Caco-2 (cell line): ENCODE measurements around the gene MEIOB. TPM values are rescaled to one million over a fixed set of nuclear protein-coding genes. Genes with fewer than 3 reads are reported as not detected.

ENCODE experiments used
- BruUV-seq: library from RNA; stranded (reverse); fragments of 400-500 nt; replicated peaks from 2 replicates; lab custom pipeline; 2021; lab: Mats Ljungman, UMichigan
- CTCF ChIA-PET: fragments of 300-600 bp; sonication (Branson Sonifier 250); formaldehyde crosslinking; loops from one replicate; lab custom pipeline; 2022; ENCODE audit warnings: antibody characterized with exemption; lab: Charles Lee
- POLR2A ChIA-PET: fragments of 300-600 bp; sonication (Branson Sonifier 250); formaldehyde crosslinking; loops from one replicate; lab custom pipeline; 2022; ENCODE audit warnings: antibody characterized with exemption; lab: Charles Lee
- DNase-seq, 2 experiments: peaks; one replicate each; pipeline versions ENCODE4 v3.0.0 to v3.0.0-alpha.2; 2020 to 2022
- H3K27me3 ChIP-seq: replicated peaks from 2 replicates; pipeline ENCODE4 v1.6.0; 2011; ENCODE audit warnings: low read length; ENCODE audit not compliant: control insufficient read depth, insufficient read depth
- H3K36me3 ChIP-seq: 2 replicates; pipeline ENCODE4 v1.5.1; 2011; ENCODE audit warnings: low read length; ENCODE audit not compliant: control insufficient read depth, insufficient read depth
- H3K4me1 ChIP-seq: fragments of 250-450 bp; sonication (Bioruptor Pico); 2 replicates; pipeline ENCODE4 v1.5.1; 2020; ENCODE audit warnings: mild to moderate bottlenecking
- H3K4me3 ChIP-seq: 2 replicates; pipeline ENCODE4 v1.5.1; 2011; ENCODE audit warnings: low read depth, mild to moderate bottlenecking, control low read depth, low read length
- H3K9me3 ChIP-seq: fragments of 250-450 bp; sonication (Bioruptor Pico); 2 replicates; pipeline ENCODE4 v1.5.1; 2020; ENCODE audit warnings: mild to moderate bottlenecking, moderate library complexity
- H3K27ac Mint-ChIP-seq: one replicate; pipeline ENCODE4 v1.8.0; 2022; ENCODE audit warnings: mixed read lengths; ENCODE audit not compliant: unreplicated experiment
- H3K27me3 Mint-ChIP-seq: one replicate; pipeline ENCODE4 v1.8.0; 2022; ENCODE audit warnings: mixed read lengths; ENCODE audit not compliant: insufficient read depth, unreplicated experiment
- H3K36me3 Mint-ChIP-seq: one replicate; pipeline ENCODE4 v1.8.0; 2022; ENCODE audit warnings: mild to moderate bottlenecking, mixed read lengths; ENCODE audit not compliant: insufficient read depth, unreplicated experiment
- H3K4me1 Mint-ChIP-seq: one replicate; pipeline ENCODE4 v1.8.0; 2022; ENCODE audit warnings: low read depth, mixed read lengths; ENCODE audit not compliant: unreplicated experiment
- H3K4me3 Mint-ChIP-seq: one replicate; pipeline ENCODE4 v1.8.0; 2022; ENCODE audit warnings: mild to moderate bottlenecking, moderate library complexity, mixed read lengths; ENCODE audit not compliant: unreplicated experiment
- H3K9me3 Mint-ChIP-seq: one replicate; pipeline ENCODE4 v1.8.0; 2022; ENCODE audit warnings: mixed read lengths; ENCODE audit not compliant: unreplicated experiment
- CTCF ChIP-seq, 2 experiments: fragments of 200-600 bp in 1 of 2; IDR thresholded peaks; 1 replicate in 1 of 2; 2 replicates in 1 of 2; pipeline versions ENCODE4 v1.5.1 to v1.8.0; 2011 to 2022; ENCODE audit warnings: antibody characterized with exemption in 1 of 2, control low read depth in 1 of 2, inconsistent platforms in 1 of 2, low read depth in 1 of 2, low read length in 1 of 2, mild to moderate bottlenecking in 1 of 2, moderate library complexity in 1 of 2; ENCODE audit not compliant: insufficient read depth in 1 of 2, severe bottlenecking in 1 of 2, unreplicated experiment in 1 of 2
- intact Hi-C: fragments of 100-400 bp; cut with micrococcal nuclease; formaldehyde crosslinking; loops from one replicate; pipeline ENCODE4 v1.10.0; 2022; ENCODE audit not compliant: unreplicated experiment
- total RNA-seq: library from RNA; stranded (reverse); gene quantifications from 2 replicates; pipeline ENCODE4 v1.2.3, GENCODE V29; 2022

MEIOB gene
- total RNA-seq, 1 experiment from 2014 or later = not detected

- Mint-ChIP-seq H3K9me3 (no peaks in the 10 kb centered on the region), H3K36me3 (no peaks in the 10 kb centered on the region), H3K4me1 (no peaks in the 10 kb centered on the region), H3K27me3 (peaks cover 6% of the 10 kb centered on the region), H3K27ac (no peak overlapping the region), H3K4me3 (no peak overlapping the region)
- BruUV-seq = no TSS peak
- no peaks in the 10 kb centered on the region for H3K9me3 ChIP-seq
- H3K36me3 ChIP-seq = no peaks in the 10 kb centered on the region
- no peaks in the 10 kb centered on the region for H3K4me1 ChIP-seq
- no peak overlapping the region for H3K4me3 ChIP-seq
- TF ChIP-seq CTCF (IDR thresholded peaks at IDR 0.05; ENCODE audit: insufficient read depth in 1 of 2, low read depth in 1 of 2, low read length in 1 of 2, severe bottlenecking in 1 of 2, unreplicated experiment in 1 of 2) = no peak
- DNase-seq = no peak
- ChIA-PET POLR2A (no interaction called here), CTCF (no interaction called here)
- intact Hi-C loops = no loop called here
- H3K27me3 ChIP-seq = no peaks in the 10 kb centered on the region; the same call in none of the 2 replicates
These were observed 45.2 kb upstream of the MEIOB start for GRCh38 chr16:1917056-1917664.

GRCh38 chr16:1916640-1916990 is 44.7 kb upstream of the MEIOB start:
- no peaks in the 10 kb centered on the region; the same call in none of the 2 replicates for H3K27me3 ChIP-seq
- TF ChIP-seq CTCF (IDR thresholded peaks at IDR 0.05; ENCODE audit: insufficient read depth in 1 of 2, low read depth in 1 of 2, low read length in 1 of 2, severe bottlenecking in 1 of 2, unreplicated experiment in 1 of 2) = no peak
- H3K27me3 Mint-ChIP-seq = peaks cover 6% of the 10 kb centered on the region

GRCh38 chr16:1915732-1916639 is 44.0 kb upstream of the MEIOB start:
- no TSS peak for BruUV-seq
- POLR2A ChIA-PET = no interaction called here

More at GRCh38 chr16:1916640-1916990, 44.7 kb upstream of the MEIOB start:
- H3K4me3 ChIP-seq = no peak overlapping the region
- H3K4me1 ChIP-seq = no peaks in the 10 kb centered on the region
- Mint-ChIP-seq H3K36me3 (no peaks in the 10 kb centered on the region), H3K9me3 (no peaks in the 10 kb centered on the region), H3K27ac (no peak overlapping the region), H3K4me3 (no peak overlapping the region), H3K4me1 (no peaks in the 10 kb centered on the region)
- CTCF ChIA-PET = no interaction called here
- POLR2A ChIA-PET = no interaction called here
- intact Hi-C loops = no loop called here
- H3K36me3 ChIP-seq = no peaks in the 10 kb centered on the region
- no peak for DNase-seq
- H3K9me3 ChIP-seq = no peaks in the 10 kb centered on the region
- BruUV-seq = no TSS peak

More at GRCh38 chr16:1915732-1916639, 44.0 kb upstream of the MEIOB start:
- Mint-ChIP-seq H3K27ac (no peak overlapping the region), H3K27me3 (peaks cover 6% of the 10 kb centered on the region), H3K9me3 (no peaks in the 10 kb centered on the region), H3K4me1 (no peaks in the 10 kb centered on the region), H3K36me3 (no peaks in the 10 kb centered on the region), H3K4me3 (no peak overlapping the region)
- Histone ChIP-seq H3K27me3 (no peaks in the 10 kb centered on the region; the same call in none of the 2 replicates), H3K4me1 (no peaks in the 10 kb centered on the region), H3K36me3 (no peaks in the 10 kb centered on the region), H3K9me3 (no peaks in the 10 kb centered on the region), H3K4me3 (no peak overlapping the region)
- DNase-seq = no peak
- CTCF ChIA-PET = no interaction called here
- intact Hi-C loops = no loop called here
- TF ChIP-seq CTCF (IDR thresholded peaks at IDR 0.05; ENCODE audit: insufficient read depth in 1 of 2, low read depth in 1 of 2, low read length in 1 of 2, severe bottlenecking in 1 of 2, unreplicated experiment in 1 of 2) = no peak
